ENCODE results near the gene DNM3. TPM values are rescaled to one million over a fixed set of nuclear protein-coding genes. Genes with fewer than 3 reads are reported as not detected.

The DNM3 gene
- total and polyA plus RNA-seq, 2 of the 8 experiments (the other 6 are each of a cell fraction or from before 2014, with no cell fraction given) = 2.0 to 8.5 TPM

GRCh38 chr1:172018727-172019311 is 177.5 kb downstream of the DNM3 start (continued):
- no peak for TF ChIP-seq CHD7 (IDR thresholded peaks at IDR 0.05; ENCODE audit: insufficient replicate concordance, low read length)
- TF ChIP-seq JUN (IDR thresholded peaks at IDR 0.05; ENCODE audit: low read depth, low read length) = no peak
- no peak for TF ChIP-seq BRCA1 (IDR thresholded peaks at IDR 0.05; ENCODE audit: low read depth, low read length)
- TF ChIP-seq RAD21 (IDR thresholded peaks at IDR 0.05 in 1 of 2, conservative IDR thresholded peaks at IDR 0.05 in 1 of 2; ENCODE audit: low read depth in 2 of 2, low read length in 2 of 2) = no peak
- no peak for TF ChIP-seq POLR2AphosphoS5 (IDR thresholded peaks at IDR 0.05; ENCODE audit: low read depth, low read length)
- TF ChIP-seq RXRA (IDR thresholded peaks at IDR 0.05; ENCODE audit: insufficient read depth, low read depth, low read length) = no peak
- TF ChIP-seq BACH1 (IDR thresholded peaks at IDR 0.05; ENCODE audit: low read length) = no peak
- no peak for TF ChIP-seq PHF8 (conservative IDR thresholded peaks at IDR 0.05; ENCODE audit: low read depth, low read length)
- TF ChIP-seq ATF3 (IDR thresholded peaks at IDR 0.05; ENCODE audit: insufficient read depth, low read depth, low read length) = no peak
- TF ChIP-seq MAX (IDR thresholded peaks at IDR 0.05) = no peak

Measured in H1 (cell line).